HFFc6 (cell line): ENCODE results near the gene ZNF181. TPM values are rescaled to one million over a fixed set of nuclear protein-coding genes. Genes with fewer than 3 reads are reported as not detected.

Experiments
- DNase-seq: peaks from one replicate; pipeline ENCODE4 v3.0.0-alpha.2; 2018
- H3K27ac Mint-ChIP-seq: 2 replicates; pipeline ENCODE4 v1.8.0; 2020; ENCODE audit warnings: mild to moderate bottlenecking, mixed read lengths
- H3K27me3 Mint-ChIP-seq: 2 replicates; pipeline ENCODE4 v1.8.0; 2021; ENCODE audit warnings: mild to moderate bottlenecking, moderate library complexity, mixed read lengths; ENCODE audit not compliant: insufficient read depth
- H3K36me3 Mint-ChIP-seq: 2 replicates; pipeline ENCODE4 v1.8.0; 2021; ENCODE audit warnings: low read depth, mixed read lengths
- H3K4me1 Mint-ChIP-seq: 2 replicates; pipeline ENCODE4 v1.8.0; 2020; ENCODE audit warnings: low read depth, mixed read lengths
- H3K4me3 Mint-ChIP-seq: 2 replicates; pipeline ENCODE4 v1.8.0; 2020; ENCODE audit warnings: mild to moderate bottlenecking, moderate library complexity, mixed read lengths
- H3K9me3 Mint-ChIP-seq: 2 replicates; pipeline ENCODE4 v1.8.0; 2020; ENCODE audit warnings: mild to moderate bottlenecking, mixed read lengths
- CTCF ChIP-seq: fragments of 200-600 bp; sonication (generic); IDR thresholded peaks from 2 replicates; pipeline ENCODE4 v1.5.0; 2021; ENCODE audit warnings: antibody characterized with exemption, mild to moderate bottlenecking
- total RNA-seq, 6 experiments: library from RNA; stranded (reverse); fragmentation: NEBNext Ultra II Directional; extraction: Animal tissue kit (Norgen Biotek cat#: 25700); gene quantifications; 2 replicates in 1 of 6; 3 replicates in 5 of 6; pipeline ENCODE4 v1.2.3, GENCODE V29; 2021

ZNF181 gene
- total RNA-seq, 6 experiments from 2014 or later = 3.7 to 5.6 (median 4.4) TPM

- DNase-seq = no peak
- Mint-ChIP-seq H3K9me3 (peaks cover 99% of the 10 kb centered on the region), H3K27me3 (no peaks in the 10 kb centered on the region), H3K4me3 (no peak overlapping the region), H3K27ac (no peak overlapping the region), H3K36me3 (peaks cover 73% of the 10 kb centered on the region), H3K4me1 (no peaks in the 10 kb centered on the region)
- no peak for TF ChIP-seq CTCF
These were observed 25.3 kb downstream of the ZNF181 start for GRCh38 chr19:34759218-34759917.

GRCh38 chr19:34766386-34766785, 32.3 kb downstream of the ZNF181 start:
- peaks cover 1% of the 10 kb centered on the region for H3K27me3 Mint-ChIP-seq
- no peak for TF ChIP-seq CTCF
- DNase-seq = peak; percentile 19
- H3K36me3 Mint-ChIP-seq = peaks cover 96% of the 10 kb centered on the region
- H3K9me3 Mint-ChIP-seq = peaks cover 76% of the 10 kb centered on the region
- H3K27ac Mint-ChIP-seq = no peak overlapping the region
- H3K4me3 Mint-ChIP-seq = no peak overlapping the region
- peaks cover 18% of the 10 kb centered on the region for H3K4me1 Mint-ChIP-seq

GRCh38 chr19:34767951-34768350, 33.9 kb downstream of the ZNF181 start:
- TF ChIP-seq CTCF = no peak
- peaks cover 72% of the 10 kb centered on the region for H3K9me3 Mint-ChIP-seq
- peaks cover 28% of the 10 kb centered on the region for H3K4me1 Mint-ChIP-seq
- H3K4me3 Mint-ChIP-seq = no peak overlapping the region
- no peak for DNase-seq
- no peak overlapping the region for H3K27ac Mint-ChIP-seq
- H3K36me3 Mint-ChIP-seq = peaks cover 92% of the 10 kb centered on the region
- peaks cover 1% of the 10 kb centered on the region for H3K27me3 Mint-ChIP-seq

GRCh38 chr19:34772697-34773554, 38.9 kb downstream of the ZNF181 start, which contains the start of gene ZNF599:
Gene ZNF599, minus strand, starts transcription at chr19:34773215. Its CDS starts 374 bp downstream, at chr19:34772841.
- peak; percentile 78 for DNase-seq
- Mint-ChIP-seq H3K4me3 (peak within 1 kb of the TSS; percentile 94), H3K4me1 (peaks cover 10% of the 10 kb centered on the region), H3K27ac (peak within 1 kb of the TSS; percentile 86), H3K36me3 (peaks cover 45% of the 10 kb centered on the region), H3K27me3 (no peaks in the 10 kb centered on the region), H3K9me3 (peaks cover 31% of the 10 kb centered on the region)
- TF ChIP-seq CTCF = no peak

GRCh38 chr19:34773555-34773864, 39.5 kb downstream of the ZNF181 start:
- Mint-ChIP-seq H3K4me1 (peaks cover 10% of the 10 kb centered on the region), H3K27me3 (no peaks in the 10 kb centered on the region), H3K4me3 (peak overlapping the region; percentile 94), H3K9me3 (peaks cover 29% of the 10 kb centered on the region), H3K27ac (no peak overlapping the region), H3K36me3 (peaks cover 39% of the 10 kb centered on the region)
- DNase-seq = no peak
- TF ChIP-seq CTCF = no peak
